ENCODE measurements around the gene NTM.

DNA sequence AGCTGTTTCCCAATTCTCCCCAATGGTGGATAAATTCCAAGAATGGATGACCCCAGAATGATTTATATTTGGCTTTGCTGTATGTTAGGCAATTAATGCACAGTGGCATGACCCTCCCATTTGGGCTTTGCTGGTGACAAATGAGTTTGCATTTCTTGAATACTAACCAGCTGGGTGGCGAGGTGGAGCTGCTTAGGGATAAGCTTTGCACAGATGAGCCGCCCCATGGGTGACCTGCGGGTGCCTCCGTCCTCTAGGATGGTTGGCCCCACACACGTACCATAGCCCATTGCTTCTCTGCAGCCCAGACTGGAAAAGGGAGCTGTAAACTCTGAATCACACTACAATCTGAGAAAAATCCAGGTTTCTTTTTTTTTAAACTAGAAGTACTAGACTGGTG lies 94.6 kb downstream of the NTM start:
- TF ChIP-seq, protein P1, sequence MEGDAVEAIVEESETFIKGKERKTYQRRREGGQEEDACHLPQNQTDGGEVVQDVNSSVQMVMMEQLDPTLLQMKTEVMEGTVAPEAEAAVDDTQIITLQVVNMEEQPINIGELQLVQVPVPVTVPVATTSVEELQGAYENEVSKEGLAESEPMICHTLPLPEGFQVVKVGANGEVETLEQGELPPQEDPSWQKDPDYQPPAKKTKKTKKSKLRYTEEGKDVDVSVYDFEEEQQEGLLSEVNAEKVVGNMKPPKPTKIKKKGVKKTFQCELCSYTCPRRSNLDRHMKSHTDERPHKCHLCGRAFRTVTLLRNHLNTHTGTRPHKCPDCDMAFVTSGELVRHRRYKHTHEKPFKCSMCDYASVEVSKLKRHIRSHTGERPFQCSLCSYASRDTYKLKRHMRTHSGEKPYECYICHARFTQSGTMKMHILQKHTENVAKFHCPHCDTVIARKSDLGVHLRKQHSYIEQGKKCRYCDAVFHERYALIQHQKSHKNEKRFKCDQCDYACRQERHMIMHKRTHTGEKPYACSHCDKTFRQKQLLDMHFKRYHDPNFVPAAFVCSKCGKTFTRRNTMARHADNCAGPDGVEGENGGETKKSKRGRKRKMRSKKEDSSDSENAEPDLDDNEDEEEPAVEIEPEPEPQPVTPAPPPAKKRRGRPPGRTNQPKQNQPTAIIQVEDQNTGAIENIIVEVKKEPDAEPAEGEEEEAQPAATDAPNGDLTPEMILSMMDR (IDR thresholded peaks at IDR 0.05; ENCODE audit: low read length): no peak
- TF ChIP-seq EZH2 (IDR thresholded peaks at IDR 0.05; ENCODE audit: borderline replicate concordance, low read length): no peak

Data from OCI-LY1 (cell line).